GM21529 (cell line): ENCODE data around the gene KCTD18.

Experiments used
- ATAC-seq: cut with Tn5 transposase; IDR thresholded peaks from one replicate; pipeline ENCODE4 v1.9.1; 2021; ENCODE audit not compliant: unreplicated experiment

Gene KCTD18

GRCh38 chr2:200509612-200510433 is at the start of gene KCTD18:
Gene KCTD18 (minus strand): TSS chr2:200510068. CDS start chr2:200507016, 3,052 bp downstream.
- ATAC-seq = peak; percentile 98

GRCh38 chr2:200540793-200541192 is 30.9 kb upstream of the KCTD18 start:
- no peak for ATAC-seq

GRCh38 chr2:200538139-200538538 is 28.3 kb upstream of the KCTD18 start:
- ATAC-seq = no peak

GRCh38 chr2:200534572-200534971 is 24.7 kb upstream of the KCTD18 start:
- no peak for ATAC-seq

GRCh38 chr2:200533754-200534153 is 23.9 kb upstream of the KCTD18 start:
- no peak for ATAC-seq

GRCh38 chr2:200528228-200528627 is 18.4 kb upstream of the KCTD18 start:
- ATAC-seq = no peak

GRCh38 chr2:200525882-200526651 is 16.2 kb upstream of the KCTD18 start, which contains the start of gene SGO2:
Gene SGO2 (plus strand): TSS chr2:200526207. CDS start chr2:200532976, 6,769 bp downstream.
- ATAC-seq = peak; percentile 100

GRCh38 chr2:200525551-200525881 is 15.6 kb upstream of the KCTD18 start:
- no peak for ATAC-seq

GRCh38 chr2:200525066-200525465 is 15.2 kb upstream of the KCTD18 start:
- ATAC-seq = no peak

GRCh38 chr2:200523604-200524003 is 13.7 kb upstream of the KCTD18 start:
- ATAC-seq = no peak

GRCh38 chr2:200523158-200523557 is 13.3 kb upstream of the KCTD18 start:
- no peak for ATAC-seq

- ATAC-seq = no peak
Measured at GRCh38 chr2:200515155-200515554, 5.3 kb upstream of the KCTD18 start.

- ATAC-seq = no peak
Measured at GRCh38 chr2:200509235-200509611, 645 bp downstream of the KCTD18 start.

GRCh38 chr2:200507179-200507578 is 2.7 kb downstream of the KCTD18 start:
- no peak for ATAC-seq

GRCh38 chr2:200506679-200507078 is 3.2 kb downstream of the KCTD18 start:
- no peak for ATAC-seq

GRCh38 chr2:200502196-200502595 is 7.7 kb downstream of the KCTD18 start:
- no peak for ATAC-seq

- ATAC-seq = no peak
Measured at GRCh38 chr2:200498402-200499162, 11.3 kb downstream of the KCTD18 start.

- ATAC-seq = no peak
Measured at GRCh38 chr2:200496696-200497095, 13.2 kb downstream of the KCTD18 start.

GRCh38 chr2:200494048-200494447 is 15.8 kb downstream of the KCTD18 start:
- ATAC-seq = no peak

- no peak for ATAC-seq
Measured at GRCh38 chr2:200492656-200493055, 17.2 kb downstream of the KCTD18 start.

GRCh38 chr2:200490001-200490400 is 19.9 kb downstream of the KCTD18 start:
- ATAC-seq = no peak
